Lower lobe of right lung (tissue), 2 donors: ENCODE measurements around the gene PITX2. TPM values are rescaled to one million over a fixed set of nuclear protein-coding genes. Genes with fewer than 3 reads are reported as not detected.

Source experiments
- ATAC-seq, 2 donors: fragments of 200-7000 bp; cut with Tn5 transposase; one replicate each; pipeline ENCODE4 v1.9.1; 2020 to 2022; ENCODE audit warnings: mild to moderate bottlenecking in 2 of 2, moderate library complexity in 2 of 2
- DNase-seq: peaks from one replicate; pipeline ENCODE4 v3.0.0-alpha.2; 2020
- H3K27ac ChIP-seq: fragments of 200-600 bp; one replicate; pipeline ENCODE4 v1.8.0; 2022
- H3K27me3 ChIP-seq: fragments of 200-600 bp; one replicate; pipeline ENCODE4 v1.8.0; 2022; ENCODE audit warnings: low read depth
- H3K36me3 ChIP-seq: fragments of 200-600 bp; one replicate; pipeline ENCODE4 v1.8.0; 2022; ENCODE audit warnings: mild to moderate bottlenecking
- H3K4me1 ChIP-seq: fragments of 200-600 bp; one replicate; pipeline ENCODE4 v1.8.0; 2022
- H3K4me3 ChIP-seq: fragments of 200-600 bp; one replicate; pipeline ENCODE4 v1.8.0; 2022; ENCODE audit warnings: mild to moderate bottlenecking
- H3K9me3 ChIP-seq: fragments of 200-600 bp; one replicate; pipeline ENCODE4 v1.8.0; 2022
- intact Hi-C: fragments of 100-400 bp; cut with DNase I; formaldehyde crosslinking; loops from one replicate; pipeline ENCODE4 v1.11.0; 2022
- total RNA-seq: library from RNA; stranded (reverse); fragmentation: NEBNext Ultra II Directional; extraction: Animal tissue kit (Norgen Biotek cat#: 25700); gene quantifications from one replicate; pipeline ENCODE4 v1.2.1, GENCODE V29; 2021
- TF ChIP-seq, protein P1 (sequence below): fragments of 200-600 bp; IDR thresholded peaks from one replicate; pipeline ENCODE4 v1.8.0; 2022; ENCODE audit warnings: antibody characterized with exemption, mild to moderate bottlenecking
- donor health status: DM: no; HTN: yes; CAD: no; lungs with severe emphysema.

PITX2 gene
- total RNA-seq, 1 donor from 2014 or later: not detected

- TF ChIP-seq, protein P1, sequence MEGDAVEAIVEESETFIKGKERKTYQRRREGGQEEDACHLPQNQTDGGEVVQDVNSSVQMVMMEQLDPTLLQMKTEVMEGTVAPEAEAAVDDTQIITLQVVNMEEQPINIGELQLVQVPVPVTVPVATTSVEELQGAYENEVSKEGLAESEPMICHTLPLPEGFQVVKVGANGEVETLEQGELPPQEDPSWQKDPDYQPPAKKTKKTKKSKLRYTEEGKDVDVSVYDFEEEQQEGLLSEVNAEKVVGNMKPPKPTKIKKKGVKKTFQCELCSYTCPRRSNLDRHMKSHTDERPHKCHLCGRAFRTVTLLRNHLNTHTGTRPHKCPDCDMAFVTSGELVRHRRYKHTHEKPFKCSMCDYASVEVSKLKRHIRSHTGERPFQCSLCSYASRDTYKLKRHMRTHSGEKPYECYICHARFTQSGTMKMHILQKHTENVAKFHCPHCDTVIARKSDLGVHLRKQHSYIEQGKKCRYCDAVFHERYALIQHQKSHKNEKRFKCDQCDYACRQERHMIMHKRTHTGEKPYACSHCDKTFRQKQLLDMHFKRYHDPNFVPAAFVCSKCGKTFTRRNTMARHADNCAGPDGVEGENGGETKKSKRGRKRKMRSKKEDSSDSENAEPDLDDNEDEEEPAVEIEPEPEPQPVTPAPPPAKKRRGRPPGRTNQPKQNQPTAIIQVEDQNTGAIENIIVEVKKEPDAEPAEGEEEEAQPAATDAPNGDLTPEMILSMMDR: no peak
- Histone ChIP-seq H3K4me1 (no peaks in the 10 kb centered on the region), H3K9me3 (no peaks in the 10 kb centered on the region), H3K4me3 (no peak overlapping the region), H3K27ac (no peak overlapping the region), H3K36me3 (no peaks in the 10 kb centered on the region), H3K27me3 (peaks cover 17% of the 10 kb centered on the region)
- ATAC-seq (no peak), DNase-seq (no peak)
- intact Hi-C loops: no loop called here
Observed at GRCh38 chr4:110605077-110605476, 17.8 kb downstream of the PITX2 start.

DNA sequence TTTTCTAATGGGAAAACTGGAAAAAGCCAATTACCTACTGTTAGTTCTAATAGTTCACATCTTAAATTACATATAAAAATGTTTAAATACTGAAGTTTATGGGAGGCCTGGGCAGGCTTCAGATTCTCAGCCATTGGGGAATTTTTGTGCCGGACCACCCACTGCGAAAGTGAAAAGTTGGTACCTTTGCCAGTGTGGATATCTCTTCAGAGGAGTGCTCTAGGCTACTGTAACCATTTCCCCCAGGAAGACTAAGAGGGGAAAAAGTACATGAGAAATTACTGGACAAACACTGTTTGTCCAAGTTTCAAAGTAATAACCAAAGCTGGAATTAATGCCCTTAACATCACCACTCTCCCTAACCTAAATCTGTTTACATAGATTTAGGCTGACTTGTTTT lies 20.8 kb downstream of the PITX2 start:
- Histone ChIP-seq H3K27me3 (no peaks in the 10 kb centered on the region), H3K9me3 (no peaks in the 10 kb centered on the region), H3K4me3 (no peak overlapping the region), H3K36me3 (no peaks in the 10 kb centered on the region), H3K27ac (no peak overlapping the region), H3K4me1 (no peaks in the 10 kb centered on the region)
- ATAC-seq (no peak), DNase-seq (no peak)
- intact Hi-C loops: no loop called here
- TF ChIP-seq, protein P1: no peak

- no peak for DNase-seq
- intact Hi-C loops: no loop called here
- H3K4me1 ChIP-seq: no peaks in the 10 kb centered on the region
- H3K27me3 ChIP-seq: no peaks in the 10 kb centered on the region
- no peak overlapping the region for H3K4me3 ChIP-seq
- no peaks in the 10 kb centered on the region for H3K36me3 ChIP-seq
- no peak overlapping the region for H3K27ac ChIP-seq
- ATAC-seq: no peak
- H3K9me3 ChIP-seq: peaks cover 9% of the 10 kb centered on the region
- TF ChIP-seq, protein P1: no peak
Observed at GRCh38 chr4:110597582-110597981, 25.3 kb downstream of the PITX2 start.

DNA sequence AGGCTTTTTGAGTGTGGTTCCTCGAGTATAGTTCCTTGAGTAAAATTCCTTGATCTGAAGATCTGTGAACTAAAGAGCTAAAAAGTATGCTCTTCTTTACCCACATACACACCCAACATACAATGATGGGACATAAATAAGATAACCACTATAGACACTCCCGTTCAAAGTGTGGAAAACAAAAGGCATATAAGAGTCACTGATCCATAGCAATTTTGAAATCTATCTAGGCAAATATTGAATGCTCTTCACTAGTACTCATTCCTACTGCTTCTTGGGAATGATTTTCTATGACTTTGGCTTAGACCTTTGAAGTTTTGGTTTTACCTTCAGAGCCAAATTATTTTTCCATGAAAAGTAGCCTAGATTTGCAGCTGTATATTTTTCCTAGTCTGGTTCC lies 26.4 kb downstream of the PITX2 start:
- DNase-seq: no peak
- H3K27ac ChIP-seq: no peak overlapping the region
- no peaks in the 10 kb centered on the region for H3K27me3 ChIP-seq
- TF ChIP-seq, protein P1: no peak
- H3K4me3 ChIP-seq: no peak overlapping the region
- intact Hi-C loops: no loop called here
- H3K4me1 ChIP-seq: no peaks in the 10 kb centered on the region
- peaks cover 9% of the 10 kb centered on the region for H3K9me3 ChIP-seq
- no peak for ATAC-seq
- H3K36me3 ChIP-seq: no peaks in the 10 kb centered on the region

DNA sequence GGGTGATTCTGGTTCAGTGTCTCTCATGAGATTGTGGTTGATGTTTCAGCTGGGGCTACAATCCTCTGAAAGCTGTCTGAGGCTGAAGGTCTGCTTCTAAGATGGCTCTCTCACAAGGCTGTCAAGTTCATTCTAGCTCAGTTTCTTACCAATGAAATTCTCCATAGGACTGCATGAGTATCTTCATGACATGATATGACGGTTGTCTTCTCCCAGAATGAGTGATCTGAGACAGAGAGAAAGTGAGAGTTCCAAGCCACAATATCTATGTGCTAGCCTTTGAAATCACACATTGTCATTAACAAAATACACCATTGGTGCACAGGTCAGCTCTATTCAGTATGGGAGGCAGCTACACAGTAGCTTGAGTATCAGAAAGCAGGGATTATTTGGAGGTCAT lies 27.3 kb downstream of the PITX2 start:
- no peak for ATAC-seq
- Histone ChIP-seq H3K9me3 (peaks cover 9% of the 10 kb centered on the region), H3K4me3 (no peak overlapping the region), H3K27ac (no peak overlapping the region), H3K4me1 (no peaks in the 10 kb centered on the region), H3K27me3 (no peaks in the 10 kb centered on the region), H3K36me3 (no peaks in the 10 kb centered on the region)
- DNase-seq: no peak
- TF ChIP-seq, protein P1: no peak
- intact Hi-C loops: no loop called here

DNA sequence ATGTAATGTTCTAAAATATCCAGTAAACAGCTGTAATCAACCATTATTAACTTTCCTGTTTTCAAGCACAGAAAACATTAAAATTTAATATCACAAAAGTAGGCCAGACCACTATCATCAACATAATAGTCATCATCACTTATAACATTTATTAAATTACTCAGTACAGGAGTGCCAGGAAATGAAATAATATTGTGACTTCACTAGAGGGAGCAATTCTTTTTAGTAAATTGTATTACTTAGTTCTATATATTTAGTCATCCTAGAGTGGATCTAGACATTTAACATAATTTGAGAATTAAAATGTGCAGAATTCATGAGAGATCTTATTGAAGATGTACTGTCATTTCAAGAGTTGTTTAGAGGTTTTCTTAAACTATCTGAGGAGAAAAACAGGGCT lies 33.6 kb downstream of the PITX2 start:
- no peaks in the 10 kb centered on the region for H3K4me1 ChIP-seq
- H3K4me3 ChIP-seq: no peak overlapping the region
- H3K27me3 ChIP-seq: no peaks in the 10 kb centered on the region
- TF ChIP-seq, protein P1: no peak
- no peak for DNase-seq
- ATAC-seq: no peak
- intact Hi-C loops: no loop called here
- H3K9me3 ChIP-seq: no peaks in the 10 kb centered on the region
- H3K27ac ChIP-seq: no peak overlapping the region
- no peaks in the 10 kb centered on the region for H3K36me3 ChIP-seq
